ENCODE measurements around the gene IPO8. TPM values are rescaled to one million over a fixed set of nuclear protein-coding genes. Genes with fewer than 3 reads are reported as not detected.

IPO8 gene
- polyA plus RNA-seq, 1 experiment = 19.6 TPM

- ChIA-PET POLR2A (no interaction called here), CTCF (interaction anchor here (0.9 kb wide), 1 partner anchor 686 kb away, joined by 4 read pairs; no protein-coding TSS in a partner anchor)
- TF ChIP-seq CTCF (IDR thresholded peaks at IDR 0.05; ENCODE audit: low read depth, low read length) = no peak
- Histone ChIP-seq H3K9me3 (ENCODE audit: control insufficient read depth, insufficient read depth, low read length) (no peaks in the 10 kb centered on the region; the same call in 1 of the 2 replicates), H3K4me3 (ENCODE audit: low read depth, low read length) (no peak overlapping the region), H3K27ac (ENCODE audit: low read depth, low read length) (no peak overlapping the region), H3K27me3 (ENCODE audit: control insufficient read depth, insufficient read depth, low read length) (no peaks in the 10 kb centered on the region)
- no peak for DNase-seq (ENCODE audit: low read depth, low spot score)
Observed at GRCh38 chr12:30585877-30586276, 109.8 kb downstream of the IPO8 start.

- TF ChIP-seq CTCF (IDR thresholded peaks at IDR 0.05; ENCODE audit: low read depth, low read length) = no peak
- H3K4me3 ChIP-seq (ENCODE audit: low read depth, low read length) = no peak overlapping the region
- H3K9me3 ChIP-seq (ENCODE audit: control insufficient read depth, insufficient read depth, low read length) = no peaks in the 10 kb centered on the region
- ChIA-PET POLR2A (no interaction called here), CTCF (no interaction called here)
- H3K27ac ChIP-seq (ENCODE audit: low read depth, low read length) = no peak overlapping the region
- H3K27me3 ChIP-seq (ENCODE audit: control insufficient read depth, insufficient read depth, low read length) = no peaks in the 10 kb centered on the region
- no peak for DNase-seq (ENCODE audit: low read depth, low spot score)
Observed at GRCh38 chr12:30582943-30583342, 112.7 kb downstream of the IPO8 start.

- ChIA-PET CTCF (no interaction called here), POLR2A (no interaction called here)
- no peak for DNase-seq (ENCODE audit: low read depth, low spot score)
- H3K9me3 ChIP-seq (ENCODE audit: control insufficient read depth, insufficient read depth, low read length) = no peaks in the 10 kb centered on the region
- no peak overlapping the region for H3K4me3 ChIP-seq (ENCODE audit: low read depth, low read length)
- no peak overlapping the region for H3K27ac ChIP-seq (ENCODE audit: low read depth, low read length)
- H3K27me3 ChIP-seq (ENCODE audit: control insufficient read depth, insufficient read depth, low read length) = no peaks in the 10 kb centered on the region
- TF ChIP-seq CTCF (IDR thresholded peaks at IDR 0.05; ENCODE audit: low read depth, low read length) = no peak
Observed at GRCh38 chr12:30580344-30580743, 115.3 kb downstream of the IPO8 start.

Other genes with a start within 250 kb of the IPO8 start
- gene CAPRIN2, start 59.1 kb upstream of the IPO8 start, polyA plus RNA-seq (2011; rRNA removed) = 13.7 and 15.6 TPM in 2 replicates
- 0.37 and 0.78 TPM in 2 replicates for gene TSPAN11, start 230.9 kb upstream of the IPO8 start, polyA plus RNA-seq (2011; rRNA removed)